HepG2 (cell line): ENCODE results near the gene PAN3. TPM values are rescaled to one million over a fixed set of nuclear protein-coding genes. Genes with fewer than 3 reads are reported as not detected.

Experiments
- ASH2L ChIP-seq: fragments of 300-600, 200-600 bp; sonication (generic); IDR thresholded peaks from 2 replicates; pipeline ENCODE4 v1.7.0; 2017; ENCODE audit warnings: low read depth, mild to moderate bottlenecking, moderate library complexity, mixed read lengths, low read length; ENCODE audit not compliant: insufficient read length
- DMAP1 ChIP-seq: IDR thresholded peaks from 2 replicates; pipeline ENCODE4 v1.6.1; 2016
- EZH2 ChIP-seq: conservative IDR thresholded peaks from 2 replicates; pipeline ENCODE4 v1.6.1; 2012; ENCODE audit warnings: mild to moderate bottlenecking, low read depth, low read length, moderate library complexity
- KAT7 ChIP-seq: IDR thresholded peaks from 2 replicates; pipeline ENCODE4 v1.6.1; 2018; ENCODE audit warnings: borderline replicate concordance, missing compliant biosample characterization
- KAT8 ChIP-seq: IDR thresholded peaks from 2 replicates; pipeline ENCODE4 v1.6.1; 2016; ENCODE audit warnings: missing genetic modification reagents, missing compliant biosample characterization
- KLF11 ChIP-seq: IDR thresholded peaks from 2 replicates; pipeline ENCODE4 v1.6.1; 2016; ENCODE audit warnings: missing compliant biosample characterization
- PHF21A ChIP-seq: sonication (generic); formaldehyde crosslinking; IDR thresholded peaks from 2 replicates; pipeline ENCODE4 v1.5.0; 2020; ENCODE audit warnings: mild to moderate bottlenecking, missing genetic modification reagents
- POGZ ChIP-seq: sonication (generic); formaldehyde crosslinking; IDR thresholded peaks from 2 replicates; pipeline ENCODE4 v1.4.0; 2020; ENCODE audit warnings: mild to moderate bottlenecking, missing genetic modification reagents
- RARA ChIP-seq: IDR thresholded peaks from 2 replicates; pipeline ENCODE4 v1.6.1; 2016; ENCODE audit warnings: missing genetic modification reagents, missing compliant biosample characterization
- RORA ChIP-seq: sonication (generic); formaldehyde crosslinking; IDR thresholded peaks from 2 replicates; pipeline ENCODE4 v1.5.0; 2020; ENCODE audit warnings: mild to moderate bottlenecking, missing genetic modification reagents, moderate library complexity
- SALL1 ChIP-seq: sonication (generic); formaldehyde crosslinking; IDR thresholded peaks from 2 replicates; pipeline ENCODE4 v1.8.0; 2022; ENCODE audit warnings: mild to moderate bottlenecking, missing genetic modification reagents
- SIX1 ChIP-seq: sonication (generic); formaldehyde crosslinking; IDR thresholded peaks from 2 replicates; pipeline ENCODE4 v1.4.0; 2020; ENCODE audit warnings: missing genetic modification reagents, borderline replicate concordance
- SUZ12 ChIP-seq: fragments of 150-350 bp; IDR thresholded peaks from 2 replicates; pipeline ENCODE4 v1.6.1; 2014; ENCODE audit warnings: low read depth, low read length
- ZBTB20 ChIP-seq: sonication (generic); formaldehyde crosslinking; IDR thresholded peaks from 2 replicates; pipeline ENCODE4 v1.8.1; 2023; ENCODE audit warnings: missing genetic modification reagents, low read depth, mild to moderate bottlenecking, borderline replicate concordance
- ZNF224 ChIP-seq: sonication (generic); formaldehyde crosslinking; IDR thresholded peaks from 2 replicates; pipeline ENCODE4 v1.5.0; 2020; ENCODE audit warnings: mild to moderate bottlenecking, missing genetic modification reagents
- ZNF234 ChIP-seq: sonication (generic); formaldehyde crosslinking; conservative IDR thresholded peaks from 2 replicates; pipeline ENCODE4 v1.5.1; 2020; ENCODE audit warnings: mild to moderate bottlenecking, missing genetic modification reagents
- ZNF264 ChIP-seq: sonication (generic); formaldehyde crosslinking; IDR thresholded peaks from 2 replicates; pipeline ENCODE4 v1.4.0; 2020; ENCODE audit warnings: missing genetic modification reagents
- ZSCAN31 ChIP-seq: sonication (generic); formaldehyde crosslinking; IDR thresholded peaks from 2 replicates; pipeline ENCODE4 v1.5.0; 2020; ENCODE audit warnings: low read depth, mild to moderate bottlenecking, missing genetic modification reagents
- polyA plus RNA-seq, 8 experiments: library from polyadenylated mRNA; depleted of rRNA in 3 of 8; stranded (reverse) in 7 of 8; unstranded in 1 of 8; fragments of >200 nt; fragmentation: Illumina TruSeq in 4 of 8; extraction: Trizol in 4 of 8; gene quantifications; 2 replicates each; pipeline versions ENCODE4 v1.2.1 to v1.2.3, GENCODE V29; 2011 to 2016; ENCODE audit warnings: low read depth in 4 of 8, missing spikeins in 1 of 8, mixed read lengths in 1 of 8; ENCODE audit not compliant: insufficient read depth in 1 of 8
- total RNA-seq, 5 experiments: library from RNA; depleted of rRNA; stranded (reverse); fragments of >200 nt; fragmentation: Illumina TruSeq; extraction: Trizol; gene quantifications; 2 replicates each; pipeline ENCODE4 v1.2.3, GENCODE V29; 2016; ENCODE audit warnings: low read depth in 1 of 5
- TF ChIP-seq, protein P1 (sequence below): sonication (generic); formaldehyde crosslinking; IDR thresholded peaks from 2 replicates; pipeline ENCODE4 v1.5.1; 2020; ENCODE audit warnings: missing genetic modification reagents, mild to moderate bottlenecking, borderline replicate concordance
- TF ChIP-seq, protein P2 (sequence below): sonication (generic); formaldehyde crosslinking; IDR thresholded peaks from 2 replicates; pipeline ENCODE4 v1.4.0; 2020; ENCODE audit warnings: missing genetic modification reagents, borderline replicate concordance
- TF ChIP-seq, protein P3 (sequence below): sonication (generic); formaldehyde crosslinking; IDR thresholded peaks from 2 replicates; pipeline ENCODE4 v1.8.0; 2022; ENCODE audit warnings: mild to moderate bottlenecking, missing genetic modification reagents, moderate library complexity
- TF ChIP-seq, protein P4 (sequence below): sonication (generic); formaldehyde crosslinking; IDR thresholded peaks from 2 replicates; pipeline ENCODE4 v1.4.0; 2020; ENCODE audit warnings: missing genetic modification reagents, mild to moderate bottlenecking, borderline replicate concordance
- TF ChIP-seq, protein P5 (sequence below): IDR thresholded peaks from 2 replicates; pipeline ENCODE4 v1.6.1; 2016; ENCODE audit warnings: missing genetic modification reagents, missing compliant biosample characterization

PAN3 gene
- total and polyA plus RNA-seq, 2 of the 13 experiments (the other 11 are each of a cell fraction or from before 2014, with no cell fraction given), result 9.7 to 10.6 TPM

DNA sequence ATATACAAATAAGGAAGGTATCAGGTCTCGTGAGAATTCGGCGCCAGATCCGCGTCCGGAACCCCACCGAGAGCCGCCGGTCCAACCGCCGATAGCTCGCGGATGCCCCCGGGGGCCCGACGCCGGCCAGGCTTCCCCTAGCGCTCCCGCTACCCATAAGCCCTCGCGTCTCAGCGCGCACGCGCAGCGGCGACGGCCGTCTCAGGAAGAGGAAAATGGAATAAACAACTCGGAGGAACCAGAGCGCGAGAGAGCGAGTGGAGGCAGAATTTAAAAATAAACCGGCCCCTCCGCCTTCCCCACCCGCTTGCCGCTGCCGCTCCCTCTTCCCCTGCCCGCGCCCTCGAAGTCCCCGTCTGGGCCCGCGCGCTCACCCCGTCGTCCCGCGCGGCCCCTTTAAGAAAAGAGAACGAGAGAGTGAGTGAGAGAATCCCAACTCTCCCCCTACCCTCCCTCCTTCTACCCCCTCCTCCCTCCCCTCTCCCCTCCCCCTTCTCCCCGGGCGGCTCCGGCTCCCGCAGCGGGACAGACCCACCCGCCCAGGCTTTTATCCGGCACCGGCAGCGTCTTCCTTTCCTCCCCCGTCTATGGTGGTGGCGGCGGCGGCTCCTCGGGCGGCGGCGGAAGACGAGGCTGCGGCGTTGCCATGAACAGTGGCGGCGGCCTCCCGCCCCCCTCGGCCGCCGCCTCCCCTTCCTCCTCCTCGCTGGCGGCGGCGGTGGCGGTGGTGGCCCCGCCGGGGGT, at the start of gene PAN3 (continued):
- TF ChIP-seq ZSCAN31 (CRISPR knock-in tag), result 0 out of 2 replicates have a peak, but pooled peaks have one; percentile 42
- TF ChIP-seq, protein P1, sequence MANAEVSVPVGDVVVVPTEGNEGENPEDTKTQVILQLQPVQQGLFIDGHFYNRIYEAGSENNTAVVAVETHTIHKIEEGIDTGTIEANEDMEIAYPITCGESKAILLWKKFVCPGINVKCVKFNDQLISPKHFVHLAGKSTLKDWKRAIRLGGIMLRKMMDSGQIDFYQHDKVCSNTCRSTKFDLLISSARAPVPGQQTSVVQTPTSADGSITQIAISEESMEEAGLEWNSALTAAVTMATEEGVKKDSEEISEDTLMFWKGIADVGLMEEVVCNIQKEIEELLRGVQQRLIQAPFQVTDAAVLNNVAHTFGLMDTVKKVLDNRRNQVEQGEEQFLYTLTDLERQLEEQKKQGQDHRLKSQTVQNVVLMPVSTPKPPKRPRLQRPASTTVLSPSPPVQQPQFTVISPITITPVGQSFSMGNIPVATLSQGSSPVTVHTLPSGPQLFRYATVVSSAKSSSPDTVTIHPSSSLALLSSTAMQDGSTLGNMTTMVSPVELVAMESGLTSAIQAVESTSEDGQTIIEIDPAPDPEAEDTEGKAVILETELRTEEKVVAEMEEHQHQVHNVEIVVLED (CRISPR knock-in tag), result peak; percentile 65; the same call in 1 of the 2 replicates
- TF ChIP-seq POGZ (CRISPR knock-in tag), result peak; percentile 60
- TF ChIP-seq RARA, result no peak
- peak; percentile 42; the same call in 1 of the 2 replicates for TF ChIP-seq PHF21A
- TF ChIP-seq, protein P2, sequence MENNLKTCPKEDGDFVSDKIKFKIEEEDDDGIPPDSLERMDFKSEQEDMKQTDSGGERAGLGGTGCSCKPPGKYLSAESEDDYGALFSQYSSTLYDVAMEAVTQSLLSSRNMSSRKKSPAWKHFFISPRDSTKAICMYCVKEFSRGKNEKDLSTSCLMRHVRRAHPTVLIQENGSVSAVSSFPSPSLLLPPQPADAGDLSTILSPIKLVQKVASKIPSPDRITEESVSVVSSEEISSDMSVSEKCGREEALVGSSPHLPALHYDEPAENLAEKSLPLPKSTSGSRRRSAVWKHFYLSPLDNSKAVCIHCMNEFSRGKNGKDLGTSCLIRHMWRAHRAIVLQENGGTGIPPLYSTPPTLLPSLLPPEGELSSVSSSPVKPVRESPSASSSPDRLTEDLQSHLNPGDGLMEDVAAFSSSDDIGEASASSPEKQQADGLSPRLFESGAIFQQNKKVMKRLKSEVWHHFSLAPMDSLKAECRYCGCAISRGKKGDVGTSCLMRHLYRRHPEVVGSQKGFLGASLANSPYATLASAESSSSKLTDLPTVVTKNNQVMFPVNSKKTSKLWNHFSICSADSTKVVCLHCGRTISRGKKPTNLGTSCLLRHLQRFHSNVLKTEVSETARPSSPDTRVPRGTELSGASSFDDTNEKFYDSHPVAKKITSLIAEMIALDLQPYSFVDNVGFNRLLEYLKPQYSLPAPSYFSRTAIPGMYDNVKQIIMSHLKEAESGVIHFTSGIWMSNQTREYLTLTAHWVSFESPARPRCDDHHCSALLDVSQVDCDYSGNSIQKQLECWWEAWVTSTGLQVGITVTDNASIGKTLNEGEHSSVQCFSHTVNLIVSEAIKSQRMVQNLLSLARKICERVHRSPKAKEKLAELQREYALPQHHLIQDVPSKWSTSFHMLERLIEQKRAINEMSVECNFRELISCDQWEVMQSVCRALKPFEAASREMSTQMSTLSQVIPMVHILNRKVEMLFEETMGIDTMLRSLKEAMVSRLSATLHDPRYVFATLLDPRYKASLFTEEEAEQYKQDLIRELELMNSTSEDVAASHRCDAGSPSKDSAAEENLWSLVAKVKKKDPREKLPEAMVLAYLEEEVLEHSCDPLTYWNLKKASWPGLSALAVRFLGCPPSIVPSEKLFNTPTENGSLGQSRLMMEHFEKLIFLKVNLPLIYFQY, result 0 out of 2 replicates have a peak, but pooled peaks have one; percentile 51
- no peak for TF ChIP-seq RORA
- peak; percentile 73; the same call in 1 of the 2 replicates for TF ChIP-seq KAT7
- peak; percentile 66 for TF ChIP-seq ASH2L
- TF ChIP-seq, protein P3, sequence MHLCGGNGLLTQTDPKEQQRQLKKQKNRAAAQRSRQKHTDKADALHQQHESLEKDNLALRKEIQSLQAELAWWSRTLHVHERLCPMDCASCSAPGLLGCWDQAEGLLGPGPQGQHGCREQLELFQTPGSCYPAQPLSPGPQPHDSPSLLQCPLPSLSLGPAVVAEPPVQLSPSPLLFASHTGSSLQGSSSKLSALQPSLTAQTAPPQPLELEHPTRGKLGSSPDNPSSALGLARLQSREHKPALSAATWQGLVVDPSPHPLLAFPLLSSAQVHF, result no peak
- TF ChIP-seq ZNF264 (CRISPR knock-in tag), result 0 out of 2 replicates have a peak, but pooled peaks have one; percentile 29
- TF ChIP-seq, protein P4, sequence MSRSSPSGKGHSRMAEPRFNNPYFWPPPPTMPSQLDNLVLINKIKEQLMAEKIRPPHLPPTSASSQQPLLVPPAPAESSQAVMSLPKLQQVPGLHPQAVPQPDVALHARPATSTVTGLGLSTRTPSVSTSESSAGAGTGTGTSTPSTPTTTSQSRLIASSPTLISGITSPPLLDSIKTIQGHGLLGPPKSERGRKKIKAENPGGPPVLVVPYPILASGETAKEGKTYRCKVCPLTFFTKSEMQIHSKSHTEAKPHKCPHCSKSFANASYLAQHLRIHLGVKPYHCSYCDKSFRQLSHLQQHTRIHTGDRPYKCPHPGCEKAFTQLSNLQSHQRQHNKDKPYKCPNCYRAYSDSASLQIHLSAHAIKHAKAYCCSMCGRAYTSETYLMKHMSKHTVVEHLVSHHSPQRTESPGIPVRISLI, result no peak
- TF ChIP-seq ZNF224 (CRISPR knock-in tag), result no peak
- peak; percentile 43; the same call in 1 of the 2 replicates for TF ChIP-seq DMAP1 (CRISPR knock-in tag)
- TF ChIP-seq SALL1 (CRISPR knock-in tag), result peak; percentile 52
- TF ChIP-seq SIX1 (CRISPR knock-in tag), result no peak
- TF ChIP-seq, protein P5, sequence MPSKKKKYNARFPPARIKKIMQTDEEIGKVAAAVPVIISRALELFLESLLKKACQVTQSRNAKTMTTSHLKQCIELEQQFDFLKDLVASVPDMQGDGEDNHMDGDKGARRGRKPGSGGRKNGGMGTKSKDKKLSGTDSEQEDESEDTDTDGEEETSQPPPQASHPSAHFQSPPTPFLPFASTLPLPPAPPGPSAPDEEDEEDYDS, result peak; percentile 63
- peak; percentile 55 for TF ChIP-seq SUZ12
- TF ChIP-seq ZNF234 (CRISPR knock-in tag), result no peak
- TF ChIP-seq ZBTB20, result no peak
- no peak for TF ChIP-seq EZH2
- TF ChIP-seq KAT8 (CRISPR knock-in tag), result peak; percentile 70
- TF ChIP-seq KLF11 (CRISPR knock-in tag), result no peak
